H9 (cell line): ENCODE measurements around the gene MACROD1. TPM values are rescaled to one million over a fixed set of nuclear protein-coding genes. Genes with fewer than 3 reads are reported as not detected.

Experiments
- DNase-seq: peaks from one replicate; pipeline ENCODE4 v3.0.0-alpha.2; 2017
- H2AFZ ChIP-seq: one replicate; pipeline ENCODE4 v1.6.1; 2013; ENCODE audit warnings: mild to moderate bottlenecking, low read length, control low read depth, moderate library complexity
- H2AK5ac ChIP-seq: 2 replicates; pipeline ENCODE4 v1.6.1; 2013; ENCODE audit warnings: low read length, control low read depth, mixed read lengths; ENCODE audit not compliant: insufficient read length
- H2BK120ac ChIP-seq: one replicate; pipeline ENCODE4 v1.6.1; 2013; ENCODE audit warnings: low read depth, mild to moderate bottlenecking, low read length, control low read depth, inconsistent platforms; ENCODE audit not compliant: poor library complexity, severe bottlenecking
- H2BK12ac ChIP-seq: 2 replicates; pipeline ENCODE4 v1.6.1; 2013; ENCODE audit warnings: low read length, control low read depth, mixed read lengths, low read depth; ENCODE audit not compliant: insufficient read length
- H2BK15ac ChIP-seq: 2 replicates; pipeline ENCODE4 v1.6.1; 2013; ENCODE audit warnings: low read depth, low read length, control low read depth
- H2BK20ac ChIP-seq: one replicate; pipeline ENCODE4 v1.6.1; 2013; ENCODE audit warnings: low read depth, mild to moderate bottlenecking, low read length, control low read depth, inconsistent platforms; ENCODE audit not compliant: poor library complexity, severe bottlenecking
- H2BK5ac ChIP-seq: 2 replicates; pipeline ENCODE4 v1.6.1; 2013; ENCODE audit warnings: low read length, control low read depth, mixed read lengths; ENCODE audit not compliant: insufficient read length
- H3K14ac ChIP-seq: 2 replicates; pipeline ENCODE4 v1.6.1; 2013; ENCODE audit warnings: low read length, control low read depth; ENCODE audit not compliant: insufficient read depth
- H3K18ac ChIP-seq: 2 replicates; pipeline ENCODE4 v1.6.1; 2013; ENCODE audit warnings: low read depth, mild to moderate bottlenecking, mixed read lengths, low read length, control low read depth; ENCODE audit not compliant: insufficient read length
- H3K23ac ChIP-seq: 2 replicates; pipeline ENCODE4 v1.6.1; 2013; ENCODE audit warnings: low read length, control low read depth, mixed read lengths, low read depth; ENCODE audit not compliant: insufficient read length
- H3K23me2 ChIP-seq: 2 replicates; pipeline ENCODE4 v1.6.1; 2013; ENCODE audit warnings: low read depth, mild to moderate bottlenecking, mixed read lengths, low read length, control low read depth; ENCODE audit not compliant: insufficient read length, poor library complexity, severe bottlenecking
- H3K27ac ChIP-seq: 2 replicates; pipeline ENCODE4 v1.5.1; 2013; ENCODE audit warnings: low read length, control low read depth, mixed read lengths, low read depth; ENCODE audit not compliant: insufficient read length
- H3K27me3 ChIP-seq: 2 replicates; pipeline ENCODE4 v1.6.1; 2013; ENCODE audit warnings: low read length, control low read depth, inconsistent platforms; ENCODE audit not compliant: insufficient read depth
- H3K4ac ChIP-seq: 2 replicates; pipeline ENCODE4 v1.6.1; 2013; ENCODE audit warnings: low read depth, mild to moderate bottlenecking, control low read depth, inconsistent platforms, low read length, moderate library complexity
- H3K4me1 ChIP-seq: 2 replicates; pipeline ENCODE4 v1.6.1; 2013; ENCODE audit warnings: low read length, control low read depth, inconsistent platforms; ENCODE audit not compliant: insufficient read depth
- H3K4me2 ChIP-seq: 2 replicates; pipeline ENCODE4 v1.6.1; 2013; ENCODE audit warnings: low read length, control low read depth, mixed read lengths; ENCODE audit not compliant: insufficient read length, insufficient read depth
- H3K56ac ChIP-seq: 2 replicates; pipeline ENCODE4 v1.6.1; 2013; ENCODE audit warnings: low read depth, mild to moderate bottlenecking, mixed read lengths, low read length, control low read depth; ENCODE audit not compliant: insufficient read length
- H3K79me1 ChIP-seq: 2 replicates; pipeline ENCODE4 v1.6.1; 2013; ENCODE audit warnings: low read depth, mild to moderate bottlenecking, moderate library complexity, low read length, control low read depth, inconsistent platforms; ENCODE audit not compliant: insufficient read depth, poor library complexity, severe bottlenecking
- H3K79me2 ChIP-seq: 2 replicates; pipeline ENCODE4 v1.6.1; 2013; ENCODE audit warnings: low read length, control low read depth, inconsistent platforms; ENCODE audit not compliant: insufficient read depth
- H3K9ac ChIP-seq: 2 replicates; pipeline ENCODE4 v1.6.1; 2013; ENCODE audit warnings: low read length, control low read depth, mixed read lengths; ENCODE audit not compliant: insufficient read length; ENCODE audit errors: extremely low read depth
- H3K9me3 ChIP-seq: one replicate; pipeline ENCODE4 v1.6.1; 2013; ENCODE audit warnings: low read depth, low read length, inconsistent platforms; ENCODE audit not compliant: control insufficient read depth
- H3T11ph ChIP-seq: one replicate; pipeline ENCODE4 v1.6.1; 2013; ENCODE audit warnings: mild to moderate bottlenecking, low read length, control low read depth, inconsistent platforms
- H4K20me1 ChIP-seq: one replicate; pipeline ENCODE4 v1.6.1; 2013; ENCODE audit not compliant: control insufficient read depth, insufficient read length, insufficient read depth
- H4K5ac ChIP-seq: 2 replicates; pipeline ENCODE4 v1.6.1; 2013; ENCODE audit warnings: low read depth, mild to moderate bottlenecking, mixed read lengths, low read length, control low read depth; ENCODE audit not compliant: insufficient read length
- H4K8ac ChIP-seq: replicated peaks from 2 replicates; pipeline ENCODE4 v1.6.1; 2013; ENCODE audit warnings: low read length, control low read depth, mixed read lengths, low read depth; ENCODE audit not compliant: insufficient read length
- H4K91ac ChIP-seq: 2 replicates; pipeline ENCODE4 v1.6.1; 2013; ENCODE audit warnings: low read depth, mild to moderate bottlenecking, moderate library complexity, mixed read lengths, low read length, control low read depth; ENCODE audit not compliant: insufficient read length
- H3K27ac Mint-ChIP-seq, 3 experiments: 2 replicates in 2 of 3; 3 replicates in 1 of 3; pipeline ENCODE4 v1.8.0; 2020 to 2021; ENCODE audit warnings: mixed read lengths in 3 of 3, mild to moderate bottlenecking in 1 of 3, moderate library complexity in 1 of 3
- H3K27me3 Mint-ChIP-seq: 2 replicates; pipeline ENCODE4 v1.8.0; 2021; ENCODE audit warnings: low read depth, mild to moderate bottlenecking, moderate library complexity, mixed read lengths
- H3K36me3 Mint-ChIP-seq, 3 experiments: 2 replicates in 2 of 3; 3 replicates in 1 of 3; pipeline ENCODE4 v1.8.0; 2020 to 2021; ENCODE audit warnings: low read depth in 3 of 3, mixed read lengths in 3 of 3; ENCODE audit not compliant: insufficient read depth in 1 of 3
- H3K4me1 Mint-ChIP-seq, 2 experiments: 2 replicates each; pipeline ENCODE4 v1.8.0; 2020; ENCODE audit warnings: mixed read lengths in 2 of 2
- H3K4me3 Mint-ChIP-seq, 2 experiments: 2 replicates in 1 of 2; 3 replicates in 1 of 2; pipeline ENCODE4 v1.8.0; 2020 to 2021; ENCODE audit warnings: mild to moderate bottlenecking in 2 of 2, mixed read lengths in 2 of 2, moderate library complexity in 1 of 2
- H3K9me3 Mint-ChIP-seq, 2 experiments: 2 replicates in 1 of 2; 3 replicates in 1 of 2; pipeline ENCODE4 v1.8.0; 2020; ENCODE audit warnings: mild to moderate bottlenecking in 2 of 2, mixed read lengths in 2 of 2, moderate library complexity in 1 of 2
- CTCF ChIP-seq: fragments of 200-600 bp; sonication (generic); conservative IDR thresholded peaks from 3 replicates; pipeline ENCODE4 v1.8.0; 2021; ENCODE audit warnings: antibody characterized with exemption, mild to moderate bottlenecking
- WGBS: extraction: QIAGEN DNeasy Blood & Tissue Kit; methylation state at CpG from one replicate; pipeline ENCODE4 v1.1.7; 2013; ENCODE audit warnings: missing lambda C conversion rate, low lambda C conversion rate, mixed read lengths; ENCODE audit not compliant: insufficient read length; ENCODE audit errors: extremely low coverage; 5-methylcytosine and 5-hydroxymethylcytosine counted together
- long read RNA-seq: library from polyadenylated mRNA; unstranded; transcript quantifications from one replicate; pipeline ENCODE4 v2.0.0, GENCODE V29; 2020
- total RNA-seq: library from RNA; stranded (reverse); gene quantifications from 2 replicates; pipeline ENCODE4 v1.2.1, GENCODE V29; 2021

MACROD1 gene
- 18.3 and 21.2 TPM in 2 replicates for total RNA-seq
- long read RNA-seq, partial matches to known transcripts, result 3 of 8 reads
- long read RNA-seq, other reads (novel, unspliced or antisense), result 5 of 8 reads

- H3K27ac ChIP-seq, result no peak within 1 kb of the TSS
- no peak within 1 kb of the TSS for H3T11ph ChIP-seq
- H3K27me3 ChIP-seq, result peaks cover 1% of the 10 kb centered on the region; the same call in 1 of the 2 replicates
- DNase-seq, result peak; percentile 93
- H3K9ac ChIP-seq, result no peak within 1 kb of the TSS
- no peaks in the 10 kb centered on the region for H3K9me3 ChIP-seq
- H3K56ac ChIP-seq, result no peak within 1 kb of the TSS
- no peak within 1 kb of the TSS for H2BK120ac ChIP-seq
- peak within 1 kb of the TSS; percentile 5 for H3K4me2 ChIP-seq
- Mint-ChIP-seq H3K27me3 (peaks cover 18% of the 10 kb centered on the region), H3K27ac (peak within 1 kb of the TSS; percentile 66 to 90 (median 72); a peak in 6 of 7 replicates), H3K9me3 (peaks cover 0 to 3% of the 10 kb centered on the region in 2 experiments; a peak in 2 of 5 replicates), H3K4me3 (peak within 1 kb of the TSS; percentile 69 to 80), H3K4me1 (peaks cover 10 to 19% of the 10 kb centered on the region in 2 experiments), H3K36me3 (peaks cover 0 to 9% (median 4%) of the 10 kb centered on the region in 3 experiments; a peak in 3 of 7 replicates)
- H3K79me1 ChIP-seq, result no peaks in the 10 kb centered on the region
- no peak within 1 kb of the TSS for H4K91ac ChIP-seq
- H2BK20ac ChIP-seq, result no peak within 1 kb of the TSS
- TF ChIP-seq CTCF, result no peak
- no peaks in the 10 kb centered on the region for H4K20me1 ChIP-seq
- H2BK5ac ChIP-seq, result no peak within 1 kb of the TSS
- H2AFZ ChIP-seq, result no peak within 1 kb of the TSS
- no peak within 1 kb of the TSS for H3K4ac ChIP-seq
- no peaks in the 10 kb centered on the region for H3K4me1 ChIP-seq
- H3K23ac ChIP-seq, result no peak within 1 kb of the TSS
- no peak within 1 kb of the TSS for H2BK12ac ChIP-seq
- peaks cover 5% of the 10 kb centered on the region for H3K23me2 ChIP-seq
- H3K14ac ChIP-seq, result peak within 1 kb of the TSS; percentile 90
- H2BK15ac ChIP-seq, result no peak within 1 kb of the TSS
- H3K18ac ChIP-seq, result peak within 1 kb of the TSS; percentile 68
- WGBS, result no CpG with 5 or more reads among the region's 92 CpGs
- H2AK5ac ChIP-seq, result no peak within 1 kb of the TSS
- H4K5ac ChIP-seq, result no peak within 1 kb of the TSS
- no peaks in the 10 kb centered on the region for H3K79me2 ChIP-seq
- no peak within 1 kb of the TSS for H4K8ac ChIP-seq
Measured at GRCh38 chr11:64165842-64166635, at the start of gene MACROD1. Gene MACROD1, minus strand, starts transcription at chr11:64166113. Its CDS starts 119 bp downstream, at chr11:64165994.
